Measurements from ENCODE around the gene PRRT4.

PRRT4 gene

GRCh38 chr7:128406314-128407232, 45.1 kb upstream of the PRRT4 start:
- no peak for TF ChIP-seq CTCF (IDR thresholded peaks at IDR 0.05; ENCODE audit: insufficient read depth, missing control alignments)
- DNase-seq (ENCODE audit: insufficient read length, low spot score), result no peak
- FAIRE-seq, result no peak

GRCh38 chr7:128405471-128406313, 44.2 kb upstream of the PRRT4 start:
- no peak for TF ChIP-seq CTCF (IDR thresholded peaks at IDR 0.05; ENCODE audit: insufficient read depth, missing control alignments)
- DNase-seq (ENCODE audit: insufficient read length, low spot score), result no peak
- no peak for FAIRE-seq

- DNase-seq (ENCODE audit: insufficient read length, low spot score) (no peak), FAIRE-seq (no peak)
- TF ChIP-seq CTCF (IDR thresholded peaks at IDR 0.05; ENCODE audit: insufficient read depth, missing control alignments), result no peak
Observed at GRCh38 chr7:128404886-128405470, 43.5 kb upstream of the PRRT4 start.

GRCh38 chr7:128404143-128404681, 42.7 kb upstream of the PRRT4 start:
- no peak for TF ChIP-seq CTCF (IDR thresholded peaks at IDR 0.05; ENCODE audit: insufficient read depth, missing control alignments)
- DNase-seq (ENCODE audit: insufficient read length, low spot score) (no peak), FAIRE-seq (no peak)

GRCh38 chr7:128403676-128404075, 42.2 kb upstream of the PRRT4 start:
- no peak for TF ChIP-seq CTCF (IDR thresholded peaks at IDR 0.05; ENCODE audit: insufficient read depth, missing control alignments)
- FAIRE-seq (no peak), DNase-seq (ENCODE audit: insufficient read length, low spot score) (no peak)

- DNase-seq (ENCODE audit: insufficient read length, low spot score), result no peak
- FAIRE-seq, result no peak
- TF ChIP-seq CTCF (IDR thresholded peaks at IDR 0.05; ENCODE audit: insufficient read depth, missing control alignments), result no peak
Observed at GRCh38 chr7:128402356-128402755, 40.9 kb upstream of the PRRT4 start.
